Calu3 (cell line): Measurements from ENCODE around the gene EPB41L5. TPM values are rescaled to one million over a fixed set of nuclear protein-coding genes. Genes with fewer than 3 reads are reported as not detected.
A peak's percentile ranks its signal among the peaks of the same experiment; 100 is the strongest.

Experiments
- BruUV-seq: library from RNA; stranded (reverse); fragments of 400-500 nt; replicated peaks from 2 replicates; lab custom pipeline; 2021; lab: Mats Ljungman, UMichigan
- CTCF ChIA-PET: fragments of 300-600 bp; sonication (Branson Sonifier 250); formaldehyde crosslinking; loops from one replicate; lab custom pipeline; 2022; ENCODE audit warnings: antibody characterized with exemption; lab: Charles Lee
- DNase-seq: peaks from one replicate; pipeline ENCODE4 v3.0.0; 2022
- H3K27ac Mint-ChIP-seq: one replicate; pipeline ENCODE4 v1.8.0; 2022; ENCODE audit warnings: mixed read lengths; ENCODE audit not compliant: unreplicated experiment
- H3K27me3 Mint-ChIP-seq: one replicate; pipeline ENCODE4 v1.8.0; 2022; ENCODE audit warnings: mixed read lengths; ENCODE audit not compliant: unreplicated experiment
- H3K36me3 Mint-ChIP-seq: one replicate; pipeline ENCODE4 v1.8.0; 2022; ENCODE audit warnings: mild to moderate bottlenecking, moderate library complexity, mixed read lengths; ENCODE audit not compliant: insufficient read depth, unreplicated experiment
- H3K4me1 Mint-ChIP-seq: one replicate; pipeline ENCODE4 v1.8.0; 2022; ENCODE audit warnings: mild to moderate bottlenecking, low read depth, mixed read lengths; ENCODE audit not compliant: unreplicated experiment
- H3K4me3 Mint-ChIP-seq: one replicate; pipeline ENCODE4 v1.8.0; 2022; ENCODE audit warnings: mild to moderate bottlenecking, low read depth, moderate library complexity, mixed read lengths; ENCODE audit not compliant: unreplicated experiment
- H3K9me3 Mint-ChIP-seq: one replicate; pipeline ENCODE4 v1.8.0; 2022; ENCODE audit warnings: low read depth, mixed read lengths; ENCODE audit not compliant: unreplicated experiment
- intact Hi-C: fragments of 100-400 bp; cut with micrococcal nuclease; formaldehyde crosslinking; loops from one replicate; pipeline ENCODE4 v1.10.0; 2022; ENCODE audit not compliant: unreplicated experiment
- total RNA-seq: library from RNA; stranded (reverse); gene quantifications from 2 replicates; pipeline ENCODE4 v1.2.3, GENCODE V29; 2022
- TF ChIP-seq, protein P1 (sequence below): fragments of 200-600 bp; IDR thresholded peaks from one replicate; pipeline ENCODE4 v1.8.0; 2022; ENCODE audit warnings: antibody characterized with exemption; ENCODE audit not compliant: unreplicated experiment

EPB41L5 gene
- total RNA-seq, 1 experiment from 2014 or later: 27.7 TPM

DNA sequence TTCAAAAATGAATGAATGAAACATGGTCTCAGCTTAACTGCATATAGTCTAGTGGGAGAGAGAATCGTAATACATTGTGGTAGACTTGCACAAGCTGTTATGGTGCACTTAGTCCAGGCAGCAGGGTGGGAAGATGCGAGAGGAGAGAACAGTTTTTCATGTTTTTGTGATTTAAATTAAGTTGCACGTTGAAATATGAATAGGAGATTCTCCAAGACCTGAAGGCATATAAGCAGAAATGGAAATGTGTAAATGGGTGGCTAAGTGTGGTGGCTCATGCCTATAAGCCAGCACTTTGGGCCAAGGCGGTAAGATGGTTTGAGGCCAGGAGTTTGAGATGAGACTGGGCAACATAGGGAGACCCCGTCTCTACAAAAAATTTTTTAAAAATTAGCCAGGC lies 149.8 kb downstream of the EPB41L5 start:
- no TSS peak for BruUV-seq
- Mint-ChIP-seq H3K4me1 (no peaks in the 10 kb centered on the region), H3K4me3 (no peak overlapping the region), H3K36me3 (no peaks in the 10 kb centered on the region), H3K27me3 (no peaks in the 10 kb centered on the region), H3K27ac (no peak overlapping the region), H3K9me3 (no peaks in the 10 kb centered on the region)
- DNase-seq: no peak
- CTCF ChIA-PET: no interaction called here
- TF ChIP-seq, protein P1, sequence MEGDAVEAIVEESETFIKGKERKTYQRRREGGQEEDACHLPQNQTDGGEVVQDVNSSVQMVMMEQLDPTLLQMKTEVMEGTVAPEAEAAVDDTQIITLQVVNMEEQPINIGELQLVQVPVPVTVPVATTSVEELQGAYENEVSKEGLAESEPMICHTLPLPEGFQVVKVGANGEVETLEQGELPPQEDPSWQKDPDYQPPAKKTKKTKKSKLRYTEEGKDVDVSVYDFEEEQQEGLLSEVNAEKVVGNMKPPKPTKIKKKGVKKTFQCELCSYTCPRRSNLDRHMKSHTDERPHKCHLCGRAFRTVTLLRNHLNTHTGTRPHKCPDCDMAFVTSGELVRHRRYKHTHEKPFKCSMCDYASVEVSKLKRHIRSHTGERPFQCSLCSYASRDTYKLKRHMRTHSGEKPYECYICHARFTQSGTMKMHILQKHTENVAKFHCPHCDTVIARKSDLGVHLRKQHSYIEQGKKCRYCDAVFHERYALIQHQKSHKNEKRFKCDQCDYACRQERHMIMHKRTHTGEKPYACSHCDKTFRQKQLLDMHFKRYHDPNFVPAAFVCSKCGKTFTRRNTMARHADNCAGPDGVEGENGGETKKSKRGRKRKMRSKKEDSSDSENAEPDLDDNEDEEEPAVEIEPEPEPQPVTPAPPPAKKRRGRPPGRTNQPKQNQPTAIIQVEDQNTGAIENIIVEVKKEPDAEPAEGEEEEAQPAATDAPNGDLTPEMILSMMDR: no peak
- intact Hi-C loops: no loop called here

DNA sequence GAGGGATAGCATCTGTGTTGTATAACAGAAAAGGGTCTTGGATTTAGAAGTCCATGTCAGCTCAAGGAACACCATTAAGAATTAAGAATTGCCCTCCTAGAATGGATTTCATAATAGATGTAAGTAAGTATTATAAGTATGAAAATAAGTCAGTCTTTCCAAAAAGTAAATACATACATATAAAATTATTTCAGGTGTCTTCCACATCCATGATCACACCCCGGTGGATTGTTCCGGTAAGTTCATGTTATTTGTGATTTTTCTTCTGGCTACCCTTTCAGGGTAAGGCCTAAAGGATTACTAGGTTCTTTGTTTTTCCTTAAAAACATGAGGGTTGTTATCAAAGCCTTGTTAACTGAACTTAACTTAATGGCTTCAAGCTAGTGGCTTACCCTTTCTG lies 154.4 kb downstream of the EPB41L5 start:
- Mint-ChIP-seq H3K4me1 (no peaks in the 10 kb centered on the region), H3K4me3 (no peak overlapping the region), H3K36me3 (no peaks in the 10 kb centered on the region), H3K27ac (no peak overlapping the region), H3K9me3 (no peaks in the 10 kb centered on the region), H3K27me3 (no peaks in the 10 kb centered on the region)
- CTCF ChIA-PET: no interaction called here
- TF ChIP-seq, protein P1: no peak
- no TSS peak for BruUV-seq
- DNase-seq: no peak
- intact Hi-C loops: no loop called here

DNA sequence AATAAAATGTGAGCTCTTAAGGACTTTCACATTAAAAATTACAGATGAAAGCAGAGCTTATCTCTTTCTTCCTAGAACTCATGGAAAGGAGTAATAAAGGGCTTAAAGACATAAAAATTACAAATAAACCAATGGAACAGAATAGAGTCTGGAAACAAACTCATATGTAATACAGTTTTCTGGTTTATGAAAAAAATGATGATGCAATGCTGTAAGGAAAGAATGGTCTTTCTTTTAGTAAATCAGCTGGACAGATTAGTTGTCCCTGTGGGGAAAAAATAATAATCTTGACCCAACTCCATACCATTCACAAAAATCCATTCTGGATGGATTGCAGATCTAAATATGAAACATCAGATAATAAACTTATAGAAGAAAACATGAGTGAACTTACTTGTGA lies 156.1 kb downstream of the EPB41L5 start:
- no TSS peak for BruUV-seq
- no peak for DNase-seq
- Mint-ChIP-seq H3K27me3 (no peaks in the 10 kb centered on the region), H3K4me1 (no peaks in the 10 kb centered on the region), H3K36me3 (no peaks in the 10 kb centered on the region), H3K4me3 (no peak overlapping the region), H3K27ac (no peak overlapping the region), H3K9me3 (no peaks in the 10 kb centered on the region)
- CTCF ChIA-PET: no interaction called here
- TF ChIP-seq, protein P1: no peak
- intact Hi-C loops: no loop called here

DNA sequence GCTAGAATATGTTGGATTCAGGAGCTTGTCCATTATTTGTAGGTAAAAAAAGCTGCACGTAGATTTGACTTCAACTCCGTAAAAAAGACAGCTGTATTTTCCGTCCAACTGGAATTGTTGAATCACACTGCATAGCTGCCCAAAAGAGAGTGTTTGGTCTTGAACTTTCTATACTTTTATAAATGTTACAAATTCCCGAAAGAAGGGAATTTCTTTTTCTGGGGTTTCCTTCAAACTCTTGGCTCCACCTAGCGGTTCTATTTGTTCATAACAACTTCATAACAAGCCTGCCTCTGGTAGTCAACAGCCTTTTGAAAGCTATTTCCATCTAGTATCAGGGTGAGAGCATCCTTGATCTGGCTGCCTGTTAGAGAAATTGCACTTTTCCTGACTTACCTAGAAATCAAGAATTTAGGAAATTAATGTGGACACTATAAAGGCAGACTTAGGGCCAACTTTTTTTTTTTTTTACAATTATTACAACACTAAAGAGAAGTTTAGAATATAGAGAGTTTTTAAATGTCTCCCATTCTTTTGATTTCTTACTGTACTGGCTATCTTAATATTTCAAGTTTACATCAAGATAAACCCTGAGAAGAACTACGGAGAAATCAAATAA lies 162.2 kb downstream of the EPB41L5 start:
- DNase-seq: peak; percentile 32
- no peaks in the 10 kb centered on the region for H3K36me3 Mint-ChIP-seq
- no peak overlapping the region for H3K4me3 Mint-ChIP-seq
- H3K27me3 Mint-ChIP-seq: no peaks in the 10 kb centered on the region
- H3K4me1 Mint-ChIP-seq: no peaks in the 10 kb centered on the region
- no TSS peak for BruUV-seq
- no peak overlapping the region for H3K27ac Mint-ChIP-seq
- intact Hi-C loops: loop anchor here (1.0 to 10.0 kb wide), 6 partner anchors 163 to 534 kb away; partner anchors contain the start of gene EPB41L5
- CTCF ChIA-PET: interaction anchor here (0.6 to 2.3 kb wide), 8 partner anchors 102 to 714 kb away, joined by 3 to 8 read pairs (median 5); partner anchors contain the start of gene EPB41L5
- TF ChIP-seq, protein P1: peak; percentile 60
- no peaks in the 10 kb centered on the region for H3K9me3 Mint-ChIP-seq
